ENCODE results near the gene NGDN.

DNA sequence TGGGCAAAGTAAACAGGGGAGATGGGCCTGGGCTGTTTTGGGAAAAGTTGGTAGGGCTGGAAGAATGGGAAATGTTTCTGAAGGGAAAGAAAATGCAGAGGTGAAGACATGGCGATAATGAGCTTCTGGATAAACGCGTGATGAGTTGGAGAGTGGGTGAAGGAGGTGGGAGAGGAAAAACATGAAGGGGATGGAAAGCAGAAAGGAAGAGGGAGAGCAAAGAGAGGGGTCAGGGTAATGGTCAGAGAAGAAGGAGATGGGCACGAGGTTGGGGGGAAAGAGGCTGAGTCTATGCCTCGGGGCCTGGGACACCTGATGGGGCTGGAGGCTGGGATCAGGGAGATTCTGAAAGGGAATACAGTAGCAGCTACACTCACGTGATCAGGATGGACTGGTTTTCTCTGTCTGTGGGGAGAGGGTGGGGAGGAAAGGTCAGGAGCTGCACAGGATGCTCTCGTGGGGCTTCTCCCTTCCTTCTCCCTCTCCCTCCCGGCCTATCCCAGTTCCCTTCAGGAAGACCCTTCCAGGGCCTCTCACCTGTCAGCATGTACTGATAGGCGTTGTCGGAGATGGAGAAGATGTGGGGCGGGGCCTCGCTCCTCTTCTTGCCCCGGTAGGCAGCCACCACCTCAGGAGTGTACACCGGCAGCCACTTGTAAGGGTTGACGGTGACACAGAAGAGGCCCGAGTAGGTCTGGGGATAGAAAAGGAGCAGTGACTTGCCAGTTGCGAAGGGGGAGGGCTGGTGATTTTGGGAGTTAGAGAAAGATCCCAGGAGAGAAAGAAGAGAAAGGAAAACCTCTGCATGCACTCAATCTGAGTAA, 37.2 kb upstream of the NGDN start:
- no peak for TF ChIP-seq POLR2A (IDR thresholded peaks at IDR 0.05)
- TF ChIP-seq, protein P1, sequence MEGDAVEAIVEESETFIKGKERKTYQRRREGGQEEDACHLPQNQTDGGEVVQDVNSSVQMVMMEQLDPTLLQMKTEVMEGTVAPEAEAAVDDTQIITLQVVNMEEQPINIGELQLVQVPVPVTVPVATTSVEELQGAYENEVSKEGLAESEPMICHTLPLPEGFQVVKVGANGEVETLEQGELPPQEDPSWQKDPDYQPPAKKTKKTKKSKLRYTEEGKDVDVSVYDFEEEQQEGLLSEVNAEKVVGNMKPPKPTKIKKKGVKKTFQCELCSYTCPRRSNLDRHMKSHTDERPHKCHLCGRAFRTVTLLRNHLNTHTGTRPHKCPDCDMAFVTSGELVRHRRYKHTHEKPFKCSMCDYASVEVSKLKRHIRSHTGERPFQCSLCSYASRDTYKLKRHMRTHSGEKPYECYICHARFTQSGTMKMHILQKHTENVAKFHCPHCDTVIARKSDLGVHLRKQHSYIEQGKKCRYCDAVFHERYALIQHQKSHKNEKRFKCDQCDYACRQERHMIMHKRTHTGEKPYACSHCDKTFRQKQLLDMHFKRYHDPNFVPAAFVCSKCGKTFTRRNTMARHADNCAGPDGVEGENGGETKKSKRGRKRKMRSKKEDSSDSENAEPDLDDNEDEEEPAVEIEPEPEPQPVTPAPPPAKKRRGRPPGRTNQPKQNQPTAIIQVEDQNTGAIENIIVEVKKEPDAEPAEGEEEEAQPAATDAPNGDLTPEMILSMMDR (IDR thresholded peaks at IDR 0.05): no peak
- no peak for TF ChIP-seq POLR2AphosphoS5 (IDR thresholded peaks at IDR 0.05)
- TF ChIP-seq EP300 (IDR thresholded peaks at IDR 0.05): no peak
